ENCODE measurements around the gene RTTN.

Gene RTTN

GRCh38 chr18:70195014-70195614, 10.4 kb downstream of the RTTN start:
- TF ChIP-seq CTCF (IDR thresholded peaks at IDR 0.05; ENCODE audit: low read depth, low read length, missing control alignments), result no peak
- in situ Hi-C loops (cut with HindIII; ENCODE audit: low pct_ligation_motif_present, low sequenced_read_pairs), result no loop called here
- Histone ChIP-seq H3K36me3 (replicated peaks) (no peaks in the 10 kb centered on the region), H3K4me3 (ENCODE audit: low read depth, low read length) (no peak overlapping the region), H3K27me3 (replicated peaks) (no peaks in the 10 kb centered on the region), H3K27ac (no peak overlapping the region)
- no peak for DNase-seq

GRCh38 chr18:70194227-70194890, 11.1 kb downstream of the RTTN start:
- H3K27ac ChIP-seq, result no peak overlapping the region
- in situ Hi-C loops (cut with HindIII; ENCODE audit: low pct_ligation_motif_present, low sequenced_read_pairs), result no loop called here
- no peak for DNase-seq
- no peaks in the 10 kb centered on the region for H3K27me3 ChIP-seq (replicated peaks)
- no peaks in the 10 kb centered on the region for H3K36me3 ChIP-seq (replicated peaks)
- no peak overlapping the region for H3K4me3 ChIP-seq (ENCODE audit: low read depth, low read length)
- no peak for TF ChIP-seq CTCF (IDR thresholded peaks at IDR 0.05; ENCODE audit: low read depth, low read length, missing control alignments)

GRCh38 chr18:70190529-70190928, 15.0 kb downstream of the RTTN start:
- no peak for DNase-seq
- in situ Hi-C loops (cut with HindIII; ENCODE audit: low pct_ligation_motif_present, low sequenced_read_pairs), result no loop called here
- Histone ChIP-seq H3K36me3 (replicated peaks) (no peaks in the 10 kb centered on the region), H3K27ac (no peak overlapping the region), H3K27me3 (replicated peaks) (no peaks in the 10 kb centered on the region), H3K4me3 (ENCODE audit: low read depth, low read length) (no peak overlapping the region)
- TF ChIP-seq CTCF (IDR thresholded peaks at IDR 0.05; ENCODE audit: low read depth, low read length, missing control alignments), result no peak

GRCh38 chr18:70188113-70188512, 17.4 kb downstream of the RTTN start:
- H3K27me3 ChIP-seq (replicated peaks), result no peaks in the 10 kb centered on the region
- no peaks in the 10 kb centered on the region for H3K36me3 ChIP-seq (replicated peaks)
- in situ Hi-C loops (cut with HindIII; ENCODE audit: low pct_ligation_motif_present, low sequenced_read_pairs), result no loop called here
- H3K27ac ChIP-seq, result no peak overlapping the region
- DNase-seq, result no peak
- TF ChIP-seq CTCF (IDR thresholded peaks at IDR 0.05; ENCODE audit: low read depth, low read length, missing control alignments), result no peak
- no peak overlapping the region for H3K4me3 ChIP-seq (ENCODE audit: low read depth, low read length)

- DNase-seq, result no peak
- TF ChIP-seq CTCF (IDR thresholded peaks at IDR 0.05; ENCODE audit: low read depth, low read length, missing control alignments), result no peak
- H3K36me3 ChIP-seq (replicated peaks), result no peaks in the 10 kb centered on the region
- H3K4me3 ChIP-seq (ENCODE audit: low read depth, low read length), result no peak overlapping the region
- in situ Hi-C loops (cut with HindIII; ENCODE audit: low pct_ligation_motif_present, low sequenced_read_pairs), result no loop called here
- no peaks in the 10 kb centered on the region for H3K27me3 ChIP-seq (replicated peaks)
- H3K27ac ChIP-seq, result no peak overlapping the region
Measured at GRCh38 chr18:70183441-70183840, 22.0 kb downstream of the RTTN start.

GRCh38 chr18:70182548-70182947, 22.9 kb downstream of the RTTN start:
- in situ Hi-C loops (cut with HindIII; ENCODE audit: low pct_ligation_motif_present, low sequenced_read_pairs), result no loop called here
- Histone ChIP-seq H3K27me3 (replicated peaks) (no peaks in the 10 kb centered on the region), H3K27ac (peak overlapping the region; percentile 59), H3K36me3 (replicated peaks) (no peaks in the 10 kb centered on the region), H3K4me3 (ENCODE audit: low read depth, low read length) (no peak overlapping the region)
- TF ChIP-seq CTCF (IDR thresholded peaks at IDR 0.05; ENCODE audit: low read depth, low read length, missing control alignments), result no peak
- DNase-seq, result no peak
